ENCODE measurements around the gene HAND2. TPM values are rescaled to one million over a fixed set of nuclear protein-coding genes. Genes with fewer than 3 reads are reported as not detected.

HAND2 gene
- total RNA-seq, 1 donor from 2014 or later, result not detected

GRCh38 chr4:173519111-173520101, 10.6 kb downstream of the HAND2 start:
- no peak overlapping the region for H3K4me3 ChIP-seq (ENCODE audit: low read depth, low read length)
- TF ChIP-seq CTCF (conservative IDR thresholded peaks at IDR 0.05; ENCODE audit: low read depth, low read length), result no peak
- DNase-seq (ENCODE audit: low read depth), result no peak

- H3K4me3 ChIP-seq (ENCODE audit: low read depth, low read length), result no peak overlapping the region
- TF ChIP-seq CTCF (conservative IDR thresholded peaks at IDR 0.05; ENCODE audit: low read depth, low read length), result no peak
- DNase-seq (ENCODE audit: low read depth), result no peak
These were observed 11.5 kb downstream of the HAND2 start for GRCh38 chr4:173518425-173519102.

- no peak overlapping the region for H3K4me3 ChIP-seq (ENCODE audit: low read depth, low read length)
- no peak for TF ChIP-seq CTCF (conservative IDR thresholded peaks at IDR 0.05; ENCODE audit: low read depth, low read length)
- DNase-seq (ENCODE audit: low read depth), result no peak
These were observed 12.1 kb downstream of the HAND2 start for GRCh38 chr4:173517781-173518424.

GRCh38 chr4:173516621-173517524, 13.2 kb downstream of the HAND2 start:
- no peak overlapping the region for H3K4me3 ChIP-seq (ENCODE audit: low read depth, low read length)
- TF ChIP-seq CTCF (conservative IDR thresholded peaks at IDR 0.05; ENCODE audit: low read depth, low read length), result no peak
- no peak for DNase-seq (ENCODE audit: low read depth)

GRCh38 chr4:173515458-173515857, 14.6 kb downstream of the HAND2 start:
- no peak for TF ChIP-seq CTCF (conservative IDR thresholded peaks at IDR 0.05; ENCODE audit: low read depth, low read length)
- no peak overlapping the region for H3K4me3 ChIP-seq (ENCODE audit: low read depth, low read length)
- no peak for DNase-seq (ENCODE audit: low read depth)

- no peak for DNase-seq (ENCODE audit: low read depth)
- no peak for TF ChIP-seq CTCF (conservative IDR thresholded peaks at IDR 0.05; ENCODE audit: low read depth, low read length)
- no peak overlapping the region for H3K4me3 ChIP-seq (ENCODE audit: low read depth, low read length)
These were observed 15.3 kb downstream of the HAND2 start for GRCh38 chr4:173514641-173515217.

All from epithelial cell of proximal tubule (primary cell).